GM12878 (cell line): ENCODE data around the gene RBKS.

Experiments used
- BRCA1 ChIP-seq: IDR thresholded peaks from 2 replicates; pipeline ENCODE4 v1.6.1; 2011; ENCODE audit warnings: low read depth, low read length, improper control_type of control experiment
- MXI1 ChIP-seq: fragments of 150-350 bp; IDR thresholded peaks from 2 replicates; pipeline ENCODE4 v1.6.1; 2011; ENCODE audit warnings: low read depth, mild to moderate bottlenecking, inconsistent platforms, low read length, improper control_type of control experiment
- NFYA ChIP-seq: IDR thresholded peaks from 2 replicates; pipeline ENCODE4 v1.6.1; 2011; ENCODE audit warnings: low read depth, mild to moderate bottlenecking, low read length, improper control_type of control experiment, borderline replicate concordance

DNA sequence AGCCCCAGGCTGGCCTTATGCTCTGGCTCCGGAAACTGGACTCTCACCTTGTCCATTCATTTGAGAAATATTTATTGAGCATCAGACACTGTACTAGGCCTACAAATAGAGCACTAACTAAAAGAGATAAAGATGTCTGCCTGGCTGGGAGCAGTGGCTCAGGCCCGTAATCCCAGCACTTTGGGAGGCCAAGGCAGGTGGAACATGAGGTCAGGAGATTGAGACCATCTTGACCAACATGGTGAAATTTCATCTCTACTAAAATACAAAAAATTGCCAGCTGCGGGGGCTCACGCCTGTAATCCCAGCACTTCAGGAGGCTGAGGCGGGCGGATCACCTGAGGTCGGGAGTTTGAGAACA lies 126.3 kb downstream of the RBKS start:
- no peak for TF ChIP-seq MXI1
- no peak for TF ChIP-seq BRCA1
- no peak for TF ChIP-seq NFYA
